Astrocyte (in vitro differentiated cells and primary cell): ENCODE results near the gene SCAP. TPM values are rescaled to one million over a fixed set of nuclear protein-coding genes. Genes with fewer than 3 reads are reported as not detected.
A peak's percentile ranks its signal among the peaks of the same experiment; 100 is the strongest.

ENCODE experiments used
- DNase-seq: peaks from one replicate; pipeline ENCODE4 v3.0.0-alpha.2; 2010; ENCODE audit warnings: low read depth
- FAIRE-seq: peaks from 2 replicates; lab custom pipeline; 2011; peaks lifted over from hg19 to GRCh38; lab: Jason Lieb, UNC
- H2AFZ ChIP-seq: 2 replicates; pipeline ENCODE4 v1.6.0; 2012; ENCODE audit warnings: low read depth, low read length, inconsistent platforms
- H3K27ac ChIP-seq: 2 replicates; pipeline ENCODE4 v1.5.1; 2011; ENCODE audit warnings: low read depth, low read length, inconsistent platforms
- H3K27me3 ChIP-seq: 2 replicates; pipeline ENCODE4 v1.6.0; 2011; ENCODE audit warnings: low read length, inconsistent platforms; ENCODE audit not compliant: insufficient read depth
- H3K36me3 ChIP-seq: 2 replicates; pipeline ENCODE4 v1.5.1; 2011; ENCODE audit warnings: low read length, inconsistent platforms; ENCODE audit not compliant: insufficient read depth
- H3K4me1 ChIP-seq: 2 replicates; pipeline ENCODE4 v1.5.1; 2011; ENCODE audit warnings: low read length, inconsistent platforms; ENCODE audit not compliant: insufficient read depth
- H3K4me2 ChIP-seq: 2 replicates; pipeline ENCODE4 v1.6.0; 2012; ENCODE audit warnings: low read length, inconsistent platforms
- H3K4me3 ChIP-seq: 2 replicates; pipeline ENCODE4 v1.5.1; 2011; ENCODE audit warnings: low read depth, mild to moderate bottlenecking, low read length, inconsistent platforms; ENCODE audit not compliant: insufficient read depth
- H3K79me2 ChIP-seq: 2 replicates; pipeline ENCODE4 v1.6.0; 2012; ENCODE audit warnings: mild to moderate bottlenecking, low read length, inconsistent platforms; ENCODE audit not compliant: insufficient read depth
- H3K9ac ChIP-seq: 2 replicates; pipeline ENCODE4 v1.6.0; 2012; ENCODE audit warnings: mild to moderate bottlenecking, low read length, inconsistent platforms
- H3K9me3 ChIP-seq: 2 replicates; pipeline ENCODE4 v1.5.1; 2012; ENCODE audit warnings: low read depth, mild to moderate bottlenecking, low read length, inconsistent platforms; ENCODE audit not compliant: insufficient read depth
- H4K20me1 ChIP-seq: 2 replicates; pipeline ENCODE4 v1.6.0; 2012; ENCODE audit warnings: low read length, inconsistent platforms; ENCODE audit not compliant: insufficient read depth
- H3K27ac Mint-ChIP-seq: one replicate; pipeline ENCODE4 v1.8.0; 2021; ENCODE audit warnings: mild to moderate bottlenecking, mixed read lengths; ENCODE audit not compliant: unreplicated experiment
- H3K27me3 Mint-ChIP-seq: one replicate; pipeline ENCODE4 v1.8.0; 2021; ENCODE audit warnings: low read depth, mixed read lengths; ENCODE audit not compliant: unreplicated experiment
- H3K36me3 Mint-ChIP-seq: one replicate; pipeline ENCODE4 v1.8.0; 2021; ENCODE audit warnings: low read depth, mixed read lengths; ENCODE audit not compliant: unreplicated experiment
- H3K4me1 Mint-ChIP-seq: one replicate; pipeline ENCODE4 v1.8.0; 2021; ENCODE audit warnings: low read depth, mixed read lengths; ENCODE audit not compliant: unreplicated experiment
- H3K4me3 Mint-ChIP-seq: one replicate; pipeline ENCODE4 v1.8.0; 2021; ENCODE audit warnings: mild to moderate bottlenecking, moderate library complexity, mixed read lengths; ENCODE audit not compliant: unreplicated experiment
- H3K9me3 Mint-ChIP-seq: one replicate; pipeline ENCODE4 v1.8.0; 2021; ENCODE audit warnings: mild to moderate bottlenecking, mixed read lengths; ENCODE audit not compliant: unreplicated experiment
- EZH2 ChIP-seq: IDR thresholded peaks from 2 replicates; pipeline ENCODE4 v1.6.1; 2012; ENCODE audit warnings: mild to moderate bottlenecking, low read length, inconsistent platforms; ENCODE audit not compliant: insufficient read depth
- total RNA-seq: library from RNA; stranded (reverse); gene quantifications from 2 replicates; pipeline ENCODE4 v1.2.1, GENCODE V29; 2021
- TF ChIP-seq, protein P1 (sequence below): IDR thresholded peaks from 2 replicates; pipeline ENCODE4 v1.5.1; 2011; ENCODE audit warnings: low read depth, mild to moderate bottlenecking, inconsistent platforms, low read length, moderate library complexity; ENCODE audit not compliant: insufficient read depth

The SCAP gene
- total RNA-seq, 1 donor from 2014 or later = 47.9 TPM

DNA sequence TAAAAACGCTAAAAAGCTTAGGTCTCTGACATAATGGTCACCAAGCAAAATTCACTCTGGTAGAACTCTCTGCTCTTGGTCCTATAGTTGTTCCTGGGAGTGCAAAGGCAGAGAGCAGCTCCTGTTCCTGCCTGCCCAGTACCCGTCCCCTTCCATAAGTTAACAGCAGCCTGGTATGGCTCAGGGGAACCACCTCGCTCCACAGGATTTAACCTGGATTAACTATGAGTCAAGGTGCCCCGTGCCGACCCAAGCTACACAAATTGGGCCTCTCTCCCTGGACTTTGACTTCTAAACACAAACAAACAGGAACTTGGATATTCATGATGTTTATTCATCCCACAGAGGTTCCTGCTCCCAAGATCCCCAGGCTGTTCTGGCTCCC is 32.1 kb downstream of the SCAP start:
- H3K4me3 Mint-ChIP-seq = no peak overlapping the region
- peaks cover 21% of the 10 kb centered on the region for H3K4me1 Mint-ChIP-seq
- H3K36me3 Mint-ChIP-seq = peaks cover 8% of the 10 kb centered on the region
- no peak overlapping the region for H3K27ac ChIP-seq
- no peaks in the 10 kb centered on the region for H3K9me3 ChIP-seq
- no peaks in the 10 kb centered on the region for H3K36me3 ChIP-seq
- H3K9ac ChIP-seq = no peak overlapping the region
- H2AFZ ChIP-seq = no peak overlapping the region
- H3K9me3 Mint-ChIP-seq = no peaks in the 10 kb centered on the region
- no peaks in the 10 kb centered on the region for H3K27me3 Mint-ChIP-seq
- peaks cover 7% of the 10 kb centered on the region for H3K4me1 ChIP-seq
- H3K27me3 ChIP-seq = no peaks in the 10 kb centered on the region
- FAIRE-seq (no peak), DNase-seq (no peak)
- no peak for TF ChIP-seq EZH2
- TF ChIP-seq, protein P1, sequence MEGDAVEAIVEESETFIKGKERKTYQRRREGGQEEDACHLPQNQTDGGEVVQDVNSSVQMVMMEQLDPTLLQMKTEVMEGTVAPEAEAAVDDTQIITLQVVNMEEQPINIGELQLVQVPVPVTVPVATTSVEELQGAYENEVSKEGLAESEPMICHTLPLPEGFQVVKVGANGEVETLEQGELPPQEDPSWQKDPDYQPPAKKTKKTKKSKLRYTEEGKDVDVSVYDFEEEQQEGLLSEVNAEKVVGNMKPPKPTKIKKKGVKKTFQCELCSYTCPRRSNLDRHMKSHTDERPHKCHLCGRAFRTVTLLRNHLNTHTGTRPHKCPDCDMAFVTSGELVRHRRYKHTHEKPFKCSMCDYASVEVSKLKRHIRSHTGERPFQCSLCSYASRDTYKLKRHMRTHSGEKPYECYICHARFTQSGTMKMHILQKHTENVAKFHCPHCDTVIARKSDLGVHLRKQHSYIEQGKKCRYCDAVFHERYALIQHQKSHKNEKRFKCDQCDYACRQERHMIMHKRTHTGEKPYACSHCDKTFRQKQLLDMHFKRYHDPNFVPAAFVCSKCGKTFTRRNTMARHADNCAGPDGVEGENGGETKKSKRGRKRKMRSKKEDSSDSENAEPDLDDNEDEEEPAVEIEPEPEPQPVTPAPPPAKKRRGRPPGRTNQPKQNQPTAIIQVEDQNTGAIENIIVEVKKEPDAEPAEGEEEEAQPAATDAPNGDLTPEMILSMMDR = no peak
- H3K4me2 ChIP-seq = peak overlapping the region; percentile 11
- H3K79me2 ChIP-seq = peaks cover 5% of the 10 kb centered on the region
- H4K20me1 ChIP-seq = peaks cover 6% of the 10 kb centered on the region
- H3K27ac Mint-ChIP-seq = peak overlapping the region; percentile 83
- no peak overlapping the region for H3K4me3 ChIP-seq

DNA sequence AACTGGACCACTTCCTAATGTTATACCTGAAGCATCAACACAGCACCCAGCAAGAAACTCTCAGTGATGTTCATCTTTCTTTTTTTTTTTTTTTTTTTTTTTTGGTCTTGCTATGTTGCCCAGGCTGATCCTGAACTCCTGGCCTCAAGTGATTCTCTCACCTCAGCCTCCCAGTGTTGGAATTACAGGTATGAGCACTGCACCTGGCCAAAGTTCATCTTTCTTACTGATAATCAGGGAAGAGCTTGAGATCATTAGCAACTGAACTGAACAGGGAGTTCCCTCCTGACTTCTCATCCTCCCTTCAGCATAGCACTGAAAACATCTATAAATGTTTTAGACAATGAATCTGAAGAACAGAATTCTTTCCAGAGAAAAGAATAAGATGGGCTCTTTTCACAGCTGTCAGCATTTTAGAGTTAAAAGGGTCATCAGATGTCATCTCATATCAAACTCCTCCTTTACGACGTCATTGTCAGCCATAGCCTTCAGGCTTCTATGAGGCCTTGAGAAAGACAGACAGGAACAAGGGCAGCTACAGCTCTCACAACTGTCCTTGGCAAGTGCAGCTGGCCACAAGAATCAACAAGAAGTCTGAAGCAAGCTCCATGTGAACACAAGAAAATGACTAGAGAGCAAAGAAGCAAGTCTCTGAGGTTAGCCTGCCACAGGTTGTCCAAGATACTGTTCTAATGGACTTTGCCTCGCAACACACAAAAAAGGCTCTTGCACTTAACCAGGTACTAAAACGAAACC is 33.8 kb downstream of the SCAP start:
- Histone ChIP-seq H3K27ac (no peak overlapping the region), H3K27me3 (no peaks in the 10 kb centered on the region), H2AFZ (no peak overlapping the region), H3K9me3 (no peaks in the 10 kb centered on the region), H3K4me3 (no peak overlapping the region), H3K9ac (no peak overlapping the region), H3K4me2 (no peak overlapping the region), H3K79me2 (peaks cover 5% of the 10 kb centered on the region), H4K20me1 (peaks cover 6% of the 10 kb centered on the region), H3K4me1 (peaks cover 7% of the 10 kb centered on the region), H3K36me3 (no peaks in the 10 kb centered on the region)
- H3K9me3 Mint-ChIP-seq = no peaks in the 10 kb centered on the region
- TF ChIP-seq, protein P1 = no peak
- no peak for TF ChIP-seq EZH2
- H3K27ac Mint-ChIP-seq = peak overlapping the region; percentile 26
- H3K4me1 Mint-ChIP-seq = peaks cover 21% of the 10 kb centered on the region
- FAIRE-seq = no peak
- no peak for DNase-seq
- H3K27me3 Mint-ChIP-seq = no peaks in the 10 kb centered on the region
- H3K4me3 Mint-ChIP-seq = no peak overlapping the region
- H3K36me3 Mint-ChIP-seq = peaks cover 2% of the 10 kb centered on the region

DNA sequence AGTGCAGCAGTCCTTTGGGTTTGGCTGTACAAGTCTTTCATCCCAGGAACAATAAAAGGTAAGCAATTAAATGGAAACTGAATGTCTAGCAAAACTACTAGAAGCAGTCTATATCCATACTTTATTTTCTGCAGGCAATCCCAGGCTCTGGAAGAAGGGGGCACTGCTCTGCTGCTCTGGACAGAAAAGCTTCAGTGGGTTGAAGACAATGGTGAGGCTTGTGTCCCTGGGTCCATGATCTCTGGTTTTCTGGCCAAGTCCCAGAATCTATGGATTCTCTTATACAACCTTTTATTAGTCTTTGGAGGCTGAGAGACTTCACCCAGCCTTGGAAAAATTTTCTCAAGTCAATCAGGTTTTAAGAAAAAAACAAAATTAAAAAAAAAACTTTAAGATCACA is 35.6 kb downstream of the SCAP start:
- Histone ChIP-seq H3K9me3 (no peaks in the 10 kb centered on the region), H3K4me3 (no peak overlapping the region), H3K4me1 (peaks cover 7% of the 10 kb centered on the region), H3K4me2 (no peak overlapping the region), H3K9ac (no peak overlapping the region), H3K27ac (no peak overlapping the region), H4K20me1 (peaks cover 6% of the 10 kb centered on the region), H2AFZ (no peak overlapping the region), H3K79me2 (peaks cover 5% of the 10 kb centered on the region), H3K36me3 (no peaks in the 10 kb centered on the region), H3K27me3 (no peaks in the 10 kb centered on the region)
- H3K4me1 Mint-ChIP-seq = peaks cover 21% of the 10 kb centered on the region
- no peaks in the 10 kb centered on the region for H3K36me3 Mint-ChIP-seq
- no peaks in the 10 kb centered on the region for H3K27me3 Mint-ChIP-seq
- DNase-seq (no peak), FAIRE-seq (no peak)
- TF ChIP-seq EZH2 = no peak
- TF ChIP-seq, protein P1 = no peak
- H3K4me3 Mint-ChIP-seq = no peak overlapping the region
- no peak overlapping the region for H3K27ac Mint-ChIP-seq
- no peaks in the 10 kb centered on the region for H3K9me3 Mint-ChIP-seq
